Measurements from ENCODE around the gene POMP. TPM values are rescaled to one million over a fixed set of nuclear protein-coding genes. Genes with fewer than 3 reads are reported as not detected.

Gene POMP
- total RNA-seq, 1 donor from 2014 or later = 69.4 TPM

DNA sequence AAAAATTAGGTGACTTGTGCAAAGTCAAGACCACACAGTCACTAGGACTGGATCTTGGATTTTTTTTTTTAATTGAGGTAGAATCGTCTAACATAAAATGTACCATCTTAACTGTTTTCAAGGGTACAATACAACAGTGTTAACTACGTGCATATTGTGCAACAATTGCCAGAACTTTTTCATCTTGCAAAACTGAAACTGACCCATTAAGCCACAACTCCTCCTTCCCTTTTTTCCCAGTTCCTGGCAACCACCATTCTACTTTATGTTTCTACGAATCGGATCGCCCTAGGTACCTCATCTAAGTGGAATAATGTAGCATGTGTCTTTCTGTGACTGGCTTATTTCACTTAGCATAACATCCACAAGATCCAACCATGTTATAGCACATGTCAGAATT, 37.5 kb upstream of the POMP start:
- Histone ChIP-seq H3K9me3 (ENCODE audit: control insufficient read depth in 3 of 3, low read length in 3 of 3) (no peaks in the 10 kb centered on the region), H3K4me3 (ENCODE audit: low read length in 3 of 3) (no peak overlapping the region), H3K9ac (ENCODE audit: low read depth in 1 of 3, low read length in 3 of 3) (no peak overlapping the region), H3K4me1 (ENCODE audit: control insufficient read depth in 3 of 3, insufficient read depth in 3 of 3, low read length in 3 of 3) (no peaks in the 10 kb centered on the region), H3K36me3 (ENCODE audit: control insufficient read depth in 3 of 3, insufficient read depth in 3 of 3, low read length in 3 of 3) (no peaks in the 10 kb centered on the region), H3K27me3 (ENCODE audit: control insufficient read depth in 3 of 3, insufficient read depth in 3 of 3, low read length in 3 of 3) (no peaks in the 10 kb centered on the region), H3K27ac (ENCODE audit: low read depth, low read length) (no peak overlapping the region)

DNA sequence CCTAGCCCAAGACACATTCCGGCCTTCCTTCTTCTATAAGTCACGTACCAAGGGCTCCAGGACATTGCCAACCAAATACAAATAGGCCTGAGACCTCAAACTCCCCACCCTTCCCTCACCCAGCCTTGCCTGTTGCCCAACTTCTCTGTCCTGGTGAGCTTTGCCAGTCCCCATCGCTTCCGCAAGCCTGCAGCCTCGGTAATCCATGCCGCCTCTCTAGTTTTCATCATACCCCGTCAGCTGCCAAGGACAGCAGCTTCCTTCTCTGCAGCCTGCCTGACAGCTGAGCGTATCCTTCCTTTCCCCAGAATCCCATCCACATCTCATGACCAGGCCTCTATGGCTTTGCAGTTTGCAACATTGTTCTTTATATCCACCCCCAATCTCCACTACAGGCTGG, 36.6 kb upstream of the POMP start:
- no peaks in the 10 kb centered on the region for H3K27me3 ChIP-seq (ENCODE audit: control insufficient read depth in 3 of 3, insufficient read depth in 3 of 3, low read length in 3 of 3)
- no peaks in the 10 kb centered on the region for H3K9me3 ChIP-seq (ENCODE audit: control insufficient read depth in 3 of 3, low read length in 3 of 3)
- no peaks in the 10 kb centered on the region for H3K36me3 ChIP-seq (ENCODE audit: control insufficient read depth in 3 of 3, insufficient read depth in 3 of 3, low read length in 3 of 3)
- H3K27ac ChIP-seq (ENCODE audit: low read depth, low read length) = no peak overlapping the region
- H3K4me1 ChIP-seq (ENCODE audit: control insufficient read depth in 3 of 3, insufficient read depth in 3 of 3, low read length in 3 of 3) = no peaks in the 10 kb centered on the region
- no peak overlapping the region for H3K4me3 ChIP-seq (ENCODE audit: low read length in 3 of 3)
- no peak overlapping the region for H3K9ac ChIP-seq (ENCODE audit: low read depth in 1 of 3, low read length in 3 of 3)

DNA sequence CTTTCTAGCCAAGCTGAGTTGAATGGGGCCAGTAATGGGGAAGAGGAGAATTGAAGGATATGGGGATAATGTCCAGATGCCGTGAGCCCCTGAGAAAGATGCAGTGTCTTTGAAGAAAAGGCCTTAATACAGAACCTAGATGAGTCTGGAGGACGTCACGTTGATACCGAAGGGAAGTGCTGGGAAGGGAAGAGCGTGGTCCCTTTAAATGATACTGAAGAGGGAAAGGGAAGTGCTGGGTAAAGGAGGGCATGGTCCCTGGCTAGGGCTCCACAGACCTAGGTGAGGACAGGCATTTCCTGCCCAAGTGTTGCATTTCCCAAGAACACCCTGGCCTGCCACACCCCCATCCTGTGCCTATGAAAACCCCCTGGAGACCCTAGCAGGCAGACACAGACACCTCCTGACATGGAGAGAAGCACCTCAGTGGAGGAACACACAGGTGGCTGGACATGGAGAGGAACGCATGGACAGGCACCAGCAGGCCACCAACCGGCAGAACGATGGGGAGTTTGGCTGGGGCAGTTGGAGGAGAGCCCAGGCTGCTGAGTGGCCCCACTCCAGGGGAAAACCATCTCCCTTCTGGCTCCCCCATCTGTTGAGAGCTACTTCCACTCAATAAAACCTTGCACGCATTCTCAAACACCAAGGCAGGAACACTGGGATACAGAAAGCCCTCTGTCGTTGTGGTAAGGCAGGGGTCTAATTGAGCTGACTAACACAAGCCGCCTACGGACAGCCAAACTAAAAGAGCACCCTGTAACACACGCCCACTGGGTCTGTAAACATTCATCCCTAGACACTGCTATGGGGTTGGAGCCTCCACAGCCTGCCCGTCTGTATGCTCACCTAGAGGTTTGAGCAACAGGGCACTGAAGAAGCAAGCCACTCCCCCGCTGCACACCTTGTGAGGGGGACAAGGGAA, 34.9 kb upstream of the POMP start:
- Histone ChIP-seq H3K36me3 (ENCODE audit: control insufficient read depth in 3 of 3, insufficient read depth in 3 of 3, low read length in 3 of 3) (no peaks in the 10 kb centered on the region), H3K27ac (ENCODE audit: low read depth, low read length) (no peak overlapping the region), H3K9me3 (ENCODE audit: control insufficient read depth in 3 of 3, low read length in 3 of 3) (no peaks in the 10 kb centered on the region), H3K4me3 (ENCODE audit: low read length in 3 of 3) (no peak overlapping the region), H3K27me3 (ENCODE audit: control insufficient read depth in 3 of 3, insufficient read depth in 3 of 3, low read length in 3 of 3) (no peaks in the 10 kb centered on the region), H3K4me1 (ENCODE audit: control insufficient read depth in 3 of 3, insufficient read depth in 3 of 3, low read length in 3 of 3) (no peaks in the 10 kb centered on the region), H3K9ac (ENCODE audit: low read depth in 1 of 3, low read length in 3 of 3) (no peak overlapping the region)

DNA sequence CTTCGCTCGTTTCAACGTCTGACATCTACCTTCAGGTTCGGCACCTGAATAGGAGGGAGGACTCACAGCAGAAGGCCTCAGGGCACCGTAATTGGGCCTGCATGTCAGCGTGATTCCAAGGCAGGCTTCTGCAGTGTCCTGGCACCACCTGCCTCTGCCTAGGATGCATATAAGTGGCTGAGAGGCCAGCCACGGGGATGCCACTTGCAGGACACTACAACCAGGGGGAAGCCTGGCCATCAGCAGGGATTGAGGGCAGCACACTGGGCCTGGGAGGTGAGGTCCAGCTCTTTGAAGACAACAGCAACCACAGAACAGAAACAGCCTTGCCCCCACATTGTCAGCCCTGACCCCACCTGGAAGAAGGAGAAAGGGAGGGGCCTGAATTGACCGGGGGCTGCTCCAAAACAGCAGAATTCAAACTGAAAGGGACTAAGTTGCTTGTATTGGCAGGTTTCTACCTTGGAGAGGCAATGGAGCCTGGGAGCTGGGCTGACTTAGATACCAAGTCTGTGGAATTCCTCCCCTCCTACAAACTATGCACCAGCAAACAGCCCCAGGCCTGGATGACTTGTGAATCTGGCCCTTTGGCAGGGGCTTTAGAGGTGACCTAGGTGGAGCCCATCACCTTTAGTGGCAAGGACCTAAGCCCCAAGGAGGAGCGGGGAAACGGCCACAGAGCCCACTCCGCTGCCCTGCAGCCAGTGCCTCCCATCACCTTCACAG, 34.1 kb upstream of the POMP start:
- H3K9ac ChIP-seq (ENCODE audit: low read depth in 1 of 3, low read length in 3 of 3) = no peak overlapping the region
- no peaks in the 10 kb centered on the region for H3K4me1 ChIP-seq (ENCODE audit: control insufficient read depth in 3 of 3, insufficient read depth in 3 of 3, low read length in 3 of 3)
- no peaks in the 10 kb centered on the region for H3K36me3 ChIP-seq (ENCODE audit: control insufficient read depth in 3 of 3, insufficient read depth in 3 of 3, low read length in 3 of 3)
- H3K9me3 ChIP-seq (ENCODE audit: control insufficient read depth in 3 of 3, low read length in 3 of 3) = no peaks in the 10 kb centered on the region
- H3K27ac ChIP-seq (ENCODE audit: low read depth, low read length) = no peak overlapping the region
- no peaks in the 10 kb centered on the region for H3K27me3 ChIP-seq (ENCODE audit: control insufficient read depth in 3 of 3, insufficient read depth in 3 of 3, low read length in 3 of 3)
- H3K4me3 ChIP-seq (ENCODE audit: low read length in 3 of 3) = no peak overlapping the region

DNA sequence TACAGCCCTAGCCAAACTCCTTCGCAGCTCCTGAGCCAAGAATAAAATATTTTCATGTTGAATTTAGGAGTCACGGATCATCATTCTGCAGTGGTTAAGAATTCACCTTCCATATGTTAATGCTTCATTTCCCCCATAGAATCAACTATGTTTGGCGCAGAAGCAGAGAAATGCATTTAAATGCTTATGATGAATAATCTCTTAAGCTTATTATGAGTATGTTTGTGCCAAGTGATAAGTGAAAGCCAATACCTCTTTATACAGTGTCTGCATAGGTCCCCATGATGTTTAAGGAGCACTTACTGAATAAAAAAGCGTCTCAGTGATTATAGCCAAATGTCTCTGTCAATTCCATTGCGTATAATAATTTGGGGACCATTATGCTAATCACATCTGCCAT, 32.7 kb upstream of the POMP start:
- Histone ChIP-seq H3K4me1 (ENCODE audit: control insufficient read depth in 3 of 3, insufficient read depth in 3 of 3, low read length in 3 of 3) (no peaks in the 10 kb centered on the region), H3K4me3 (ENCODE audit: low read length in 3 of 3) (no peak overlapping the region), H3K9me3 (ENCODE audit: control insufficient read depth in 3 of 3, low read length in 3 of 3) (no peaks in the 10 kb centered on the region), H3K36me3 (ENCODE audit: control insufficient read depth in 3 of 3, insufficient read depth in 3 of 3, low read length in 3 of 3) (no peaks in the 10 kb centered on the region), H3K9ac (ENCODE audit: low read depth in 1 of 3, low read length in 3 of 3) (no peak overlapping the region), H3K27me3 (ENCODE audit: control insufficient read depth in 3 of 3, insufficient read depth in 3 of 3, low read length in 3 of 3) (no peaks in the 10 kb centered on the region), H3K27ac (ENCODE audit: low read depth, low read length) (no peak overlapping the region)

DNA sequence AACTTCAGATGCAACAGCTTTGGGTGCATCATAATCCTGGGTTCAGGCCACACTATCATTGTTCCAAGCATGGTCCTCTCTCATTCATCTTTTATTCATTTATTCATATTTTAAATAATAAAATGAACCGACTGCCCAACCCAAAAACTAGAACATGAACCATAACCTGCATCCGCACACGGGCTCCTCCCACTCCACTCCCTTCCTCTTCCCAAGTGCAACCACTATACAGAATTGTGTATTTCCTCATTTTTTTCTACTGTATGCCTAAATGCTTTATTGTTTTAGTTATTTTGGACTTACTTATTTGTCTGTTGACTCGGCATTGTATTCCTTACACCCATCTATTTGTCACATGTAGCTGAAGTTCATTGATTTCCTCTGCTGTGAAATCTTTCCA, 30.7 kb upstream of the POMP start:
- Histone ChIP-seq H3K36me3 (ENCODE audit: control insufficient read depth in 3 of 3, insufficient read depth in 3 of 3, low read length in 3 of 3) (no peaks in the 10 kb centered on the region), H3K27me3 (ENCODE audit: control insufficient read depth in 3 of 3, insufficient read depth in 3 of 3, low read length in 3 of 3) (no peaks in the 10 kb centered on the region), H3K9me3 (ENCODE audit: control insufficient read depth in 3 of 3, low read length in 3 of 3) (no peaks in the 10 kb centered on the region), H3K4me1 (ENCODE audit: control insufficient read depth in 3 of 3, insufficient read depth in 3 of 3, low read length in 3 of 3) (no peaks in the 10 kb centered on the region), H3K27ac (ENCODE audit: low read depth, low read length) (no peak overlapping the region), H3K4me3 (ENCODE audit: low read length in 3 of 3) (no peak overlapping the region), H3K9ac (ENCODE audit: low read depth in 1 of 3, low read length in 3 of 3) (no peak overlapping the region)

DNA sequence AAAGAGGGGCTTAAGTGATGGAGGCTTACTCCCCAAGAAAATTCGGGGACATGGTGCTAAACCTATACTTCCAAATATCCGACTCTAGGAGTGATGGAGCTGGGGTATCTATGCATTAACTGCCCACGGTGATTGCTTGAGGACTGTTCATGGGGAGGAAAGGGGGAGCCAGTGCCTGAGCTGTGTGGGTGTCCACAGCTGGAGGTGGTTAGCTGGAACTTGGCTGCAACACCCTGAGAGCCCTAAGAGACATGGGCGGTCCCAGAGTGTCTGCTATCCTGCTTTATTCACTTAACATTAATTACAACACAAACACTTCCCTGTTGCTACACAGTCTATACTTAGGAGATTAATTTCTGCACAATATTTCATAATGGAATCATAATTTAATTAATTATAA, 28.1 kb upstream of the POMP start:
- H3K9me3 ChIP-seq (ENCODE audit: control insufficient read depth in 3 of 3, low read length in 3 of 3) = no peaks in the 10 kb centered on the region
- H3K27me3 ChIP-seq (ENCODE audit: control insufficient read depth in 3 of 3, insufficient read depth in 3 of 3, low read length in 3 of 3) = no peaks in the 10 kb centered on the region
- H3K9ac ChIP-seq (ENCODE audit: low read depth in 1 of 3, low read length in 3 of 3) = no peak overlapping the region
- no peak overlapping the region for H3K4me3 ChIP-seq (ENCODE audit: low read length in 3 of 3)
- H3K36me3 ChIP-seq (ENCODE audit: control insufficient read depth in 3 of 3, insufficient read depth in 3 of 3, low read length in 3 of 3) = no peaks in the 10 kb centered on the region
- H3K27ac ChIP-seq (ENCODE audit: low read depth, low read length) = no peak overlapping the region
- H3K4me1 ChIP-seq (ENCODE audit: control insufficient read depth in 3 of 3, insufficient read depth in 3 of 3, low read length in 3 of 3) = no peaks in the 10 kb centered on the region

DNA sequence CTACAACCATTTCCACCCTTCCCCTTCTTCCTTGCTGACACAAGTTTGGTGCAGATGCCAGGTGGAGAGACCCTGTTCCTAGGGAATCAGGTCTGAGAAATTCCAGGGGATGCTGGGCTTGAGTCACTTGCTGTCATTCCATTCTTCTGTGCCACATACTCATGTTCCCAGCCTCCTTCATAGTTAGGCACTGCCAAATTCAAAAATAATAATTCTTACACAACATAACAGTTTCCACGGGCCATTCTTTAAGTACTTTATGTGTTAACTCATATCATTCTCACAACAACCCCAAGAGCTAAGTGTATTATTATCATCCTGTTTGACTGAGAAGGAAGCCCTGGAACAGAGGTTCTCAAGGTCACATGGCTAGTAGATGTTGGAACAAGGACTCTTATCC, 27.1 kb upstream of the POMP start:
- H3K9ac ChIP-seq (ENCODE audit: low read depth in 1 of 3, low read length in 3 of 3) = no peak overlapping the region
- no peaks in the 10 kb centered on the region for H3K4me1 ChIP-seq (ENCODE audit: control insufficient read depth in 3 of 3, insufficient read depth in 3 of 3, low read length in 3 of 3)
- no peaks in the 10 kb centered on the region for H3K9me3 ChIP-seq (ENCODE audit: control insufficient read depth in 3 of 3, low read length in 3 of 3)
- no peak overlapping the region for H3K27ac ChIP-seq (ENCODE audit: low read depth, low read length)
- no peaks in the 10 kb centered on the region for H3K36me3 ChIP-seq (ENCODE audit: control insufficient read depth in 3 of 3, insufficient read depth in 3 of 3, low read length in 3 of 3)
- H3K27me3 ChIP-seq (ENCODE audit: control insufficient read depth in 3 of 3, insufficient read depth in 3 of 3, low read length in 3 of 3) = no peaks in the 10 kb centered on the region
- no peak overlapping the region for H3K4me3 ChIP-seq (ENCODE audit: low read length in 3 of 3)

DNA sequence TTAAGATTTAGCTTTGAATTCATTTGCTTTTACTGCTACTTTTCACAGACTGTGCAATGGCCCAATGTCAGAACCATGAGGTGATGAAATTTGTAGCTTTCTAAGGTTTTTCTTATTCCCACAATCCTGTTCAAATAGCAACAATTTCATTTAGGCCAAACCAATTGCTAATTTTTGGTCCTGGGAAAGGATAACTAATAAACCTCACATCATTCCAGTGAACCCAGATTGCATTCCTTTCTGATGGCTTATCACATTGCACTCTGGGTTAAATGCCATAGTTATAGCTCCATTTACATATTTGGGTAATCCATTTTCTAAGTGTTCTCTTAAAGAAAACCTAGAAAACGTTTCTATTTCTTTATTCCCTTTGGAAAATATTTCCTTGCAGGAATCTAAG, 22.9 kb upstream of the POMP start:
- Histone ChIP-seq H3K4me1 (ENCODE audit: control insufficient read depth in 3 of 3, insufficient read depth in 3 of 3, low read length in 3 of 3) (no peaks in the 10 kb centered on the region), H3K27ac (ENCODE audit: low read depth, low read length) (no peak overlapping the region), H3K4me3 (ENCODE audit: low read length in 3 of 3) (no peak overlapping the region), H3K27me3 (ENCODE audit: control insufficient read depth in 3 of 3, insufficient read depth in 3 of 3, low read length in 3 of 3) (no peaks in the 10 kb centered on the region), H3K9me3 (ENCODE audit: control insufficient read depth in 3 of 3, low read length in 3 of 3) (no peaks in the 10 kb centered on the region), H3K36me3 (ENCODE audit: control insufficient read depth in 3 of 3, insufficient read depth in 3 of 3, low read length in 3 of 3) (no peaks in the 10 kb centered on the region), H3K9ac (ENCODE audit: low read depth in 1 of 3, low read length in 3 of 3) (no peak overlapping the region)

DNA sequence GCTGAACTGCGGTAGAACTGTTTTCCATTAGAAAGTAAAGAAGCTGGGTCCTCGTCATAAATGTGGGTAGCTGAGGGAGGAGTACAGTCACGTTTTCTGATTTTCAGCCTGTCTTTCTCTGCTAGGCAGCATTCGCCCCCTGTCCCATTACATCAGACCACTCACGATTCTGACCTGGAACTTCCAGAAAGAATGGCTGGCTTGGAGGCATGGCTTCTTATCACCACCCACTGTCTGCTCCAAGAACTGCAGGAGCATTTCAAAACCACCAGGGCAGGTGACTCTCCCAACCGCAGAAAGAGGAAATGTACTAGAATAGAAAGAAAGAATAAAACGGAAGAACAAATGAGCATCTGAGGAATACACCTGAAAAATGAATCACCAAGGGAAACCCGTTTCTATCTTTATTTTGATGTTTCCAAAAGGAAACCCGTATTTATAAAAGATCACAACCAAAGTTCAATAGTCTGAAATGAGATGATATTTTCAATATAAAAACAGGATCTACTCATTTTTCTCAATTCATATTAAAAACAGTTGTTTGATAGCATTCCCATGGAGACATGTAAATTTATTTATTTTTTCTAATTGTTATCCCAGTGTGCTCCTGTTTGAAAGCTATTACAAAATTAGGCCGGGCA, 22.1 kb upstream of the POMP start:
- no peaks in the 10 kb centered on the region for H3K36me3 ChIP-seq (ENCODE audit: control insufficient read depth in 3 of 3, insufficient read depth in 3 of 3, low read length in 3 of 3)
- H3K27me3 ChIP-seq (ENCODE audit: control insufficient read depth in 3 of 3, insufficient read depth in 3 of 3, low read length in 3 of 3) = no peaks in the 10 kb centered on the region
- H3K9ac ChIP-seq (ENCODE audit: low read depth in 1 of 3, low read length in 3 of 3) = no peak overlapping the region
- H3K4me1 ChIP-seq (ENCODE audit: control insufficient read depth in 3 of 3, insufficient read depth in 3 of 3, low read length in 3 of 3) = no peaks in the 10 kb centered on the region
- H3K9me3 ChIP-seq (ENCODE audit: control insufficient read depth in 3 of 3, low read length in 3 of 3) = no peaks in the 10 kb centered on the region
- no peak overlapping the region for H3K27ac ChIP-seq (ENCODE audit: low read depth, low read length)
- H3K4me3 ChIP-seq (ENCODE audit: low read length in 3 of 3) = no peak overlapping the region
